NCI-H524 (cell line): ENCODE measurements around the gene STRA8.
A peak's percentile ranks its signal among the peaks of the same experiment; 100 is the strongest.

ENCODE experiments used
- DNase-seq, 2 experiments: peaks; one replicate each; lab custom pipeline; 2025; lab: John Stamatoyannopoulos, UW

STRA8 gene

DNA sequence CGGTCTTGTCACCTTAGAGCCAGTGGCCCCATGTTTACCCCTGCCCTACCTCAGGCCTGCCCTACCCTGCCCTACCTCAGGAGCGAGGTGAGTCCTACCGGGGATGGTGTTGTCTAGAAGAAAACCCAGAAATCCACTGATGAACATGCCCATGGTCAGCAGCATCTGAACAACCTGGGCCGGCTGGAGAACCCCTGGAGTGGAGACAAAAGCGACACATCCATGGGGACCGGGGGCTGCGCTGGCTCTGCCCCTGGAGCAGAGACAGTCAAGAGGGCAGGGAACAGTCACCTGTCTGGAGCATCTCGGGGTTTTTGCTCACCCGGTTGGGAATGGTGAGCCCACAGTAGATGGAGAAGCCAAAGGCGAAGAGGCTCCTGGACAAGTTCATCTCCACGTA, 36.3 kb downstream of the STRA8 start:
- DNase-seq, result no peak

DNA sequence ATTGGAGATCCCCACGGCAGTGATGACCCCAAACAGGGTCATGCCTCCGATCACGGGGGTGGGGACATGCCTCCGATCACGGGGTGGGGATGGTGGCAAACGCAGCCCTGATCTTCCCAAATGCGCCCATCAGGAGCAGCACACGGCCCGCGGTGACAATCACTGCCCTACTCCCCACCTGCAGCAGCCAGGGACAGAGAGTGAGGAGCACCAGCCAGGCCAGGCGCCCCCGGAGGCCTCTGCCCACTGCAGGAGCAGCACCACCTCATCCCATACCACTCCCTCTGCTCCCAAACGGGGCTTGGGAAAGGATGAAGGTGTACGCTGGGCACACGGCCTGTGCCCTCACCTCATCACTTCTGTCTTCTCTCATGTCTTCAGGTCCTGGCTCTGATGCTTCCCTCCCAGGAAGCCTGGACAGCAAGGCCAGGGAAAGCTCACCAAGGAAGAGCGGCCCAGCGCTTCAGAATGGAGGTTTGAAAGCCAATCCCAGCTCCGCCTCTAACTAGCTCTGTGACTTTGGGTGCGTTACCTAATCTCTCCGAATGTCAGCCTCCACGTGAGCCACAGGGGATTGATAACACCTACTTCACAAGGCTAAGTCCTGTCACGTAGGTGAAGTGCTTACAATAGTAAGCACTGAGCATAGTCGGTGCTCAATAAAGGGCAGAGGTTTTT, 37.1 kb downstream of the STRA8 start:
- DNase-seq, result no peak

DNA sequence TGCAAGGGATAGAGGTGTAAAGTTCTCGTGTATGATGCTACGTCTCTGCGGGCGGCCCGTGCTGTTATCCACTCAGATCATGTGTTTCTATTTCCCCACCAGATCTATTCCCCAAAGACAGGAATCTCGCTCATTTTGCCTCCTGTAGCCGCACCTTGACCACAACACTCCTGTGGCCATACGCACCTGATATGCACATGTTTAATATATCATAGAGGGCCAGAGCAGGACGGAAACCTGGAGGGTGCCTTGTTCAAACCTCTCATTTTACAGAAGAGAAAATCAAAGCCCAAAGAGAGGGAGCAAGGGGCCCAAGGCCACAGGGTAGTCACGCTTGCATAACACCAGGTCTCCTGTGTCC, 37.6 kb downstream of the STRA8 start:
- no peak for DNase-seq

DNA sequence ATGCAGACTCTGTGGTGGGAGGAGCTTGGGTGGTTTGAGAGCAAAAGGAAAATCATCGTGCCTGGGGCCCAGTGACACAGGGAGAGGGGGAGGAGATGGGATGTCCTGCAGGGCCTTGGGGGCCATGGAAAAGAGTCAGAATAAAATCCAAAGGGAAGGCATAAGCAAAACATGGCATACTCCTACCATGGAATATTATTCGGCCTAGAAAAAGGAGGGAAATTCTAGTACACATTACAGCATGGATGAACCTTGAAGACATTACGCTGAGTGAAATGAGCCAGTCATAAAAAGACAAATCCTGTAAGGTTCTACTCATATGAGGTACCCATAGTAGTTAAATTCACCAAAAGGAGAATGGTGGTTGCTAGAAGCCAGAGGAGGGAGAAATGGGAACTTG, 38.7 kb downstream of the STRA8 start:
- DNase-seq, result no peak

DNA sequence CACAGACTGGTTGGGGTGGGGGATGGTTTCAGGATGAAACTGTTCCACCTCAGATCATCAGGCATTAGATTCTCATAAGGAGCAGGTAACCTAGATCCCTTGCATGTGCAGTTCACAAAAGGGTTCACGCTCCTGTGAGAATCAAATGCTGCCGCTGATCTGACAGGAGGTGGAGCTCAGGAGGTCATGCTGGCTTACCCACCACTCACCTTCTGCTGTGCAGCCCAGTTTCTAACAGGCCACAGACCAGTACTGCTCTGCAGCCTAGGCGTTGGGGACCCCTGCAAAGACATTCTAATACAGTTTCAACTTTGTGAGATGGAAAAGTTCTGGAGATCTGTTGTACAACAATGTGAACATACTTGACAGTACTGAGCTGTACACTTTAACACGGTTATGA, 39.9 kb downstream of the STRA8 start:
- DNase-seq, result no peak

DNA sequence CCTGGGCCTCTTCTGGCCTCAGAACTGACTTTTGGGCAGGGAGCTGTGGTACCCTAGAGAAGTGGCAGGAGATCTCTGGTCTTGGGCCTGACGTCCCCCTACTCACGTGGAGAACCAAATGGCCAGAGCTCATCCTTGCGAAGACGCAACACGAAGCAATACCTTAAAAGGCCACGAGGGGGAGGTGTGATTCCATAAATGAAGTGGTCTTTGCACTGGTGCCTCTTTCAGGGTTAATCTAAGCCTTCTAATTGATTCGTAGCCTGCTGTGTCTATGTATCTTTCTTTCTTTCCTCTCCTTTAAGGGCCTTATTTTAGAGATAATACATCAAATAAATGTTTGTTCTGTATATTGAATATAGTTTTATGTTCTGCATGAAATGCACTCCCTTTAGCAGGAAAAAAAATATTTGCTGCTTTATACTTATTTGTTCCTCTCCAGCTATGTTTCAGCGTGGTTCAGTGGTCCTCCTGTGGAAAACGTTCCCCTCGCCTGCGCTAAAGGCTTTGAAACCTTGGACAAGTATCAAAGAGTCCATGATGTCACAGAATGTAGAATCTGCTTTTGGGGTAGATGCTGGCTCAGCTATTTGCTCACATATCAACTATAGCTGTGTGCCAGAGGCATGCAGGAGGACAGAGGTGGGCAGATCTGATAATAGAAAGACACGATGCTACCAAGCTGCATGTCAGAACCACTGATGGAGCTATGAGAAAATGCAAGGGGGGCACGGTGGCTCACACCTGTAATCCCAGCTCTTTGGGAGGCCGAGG, 41.0 kb downstream of the STRA8 start:
- peak; percentile 59 to 86 for DNase-seq

DNA sequence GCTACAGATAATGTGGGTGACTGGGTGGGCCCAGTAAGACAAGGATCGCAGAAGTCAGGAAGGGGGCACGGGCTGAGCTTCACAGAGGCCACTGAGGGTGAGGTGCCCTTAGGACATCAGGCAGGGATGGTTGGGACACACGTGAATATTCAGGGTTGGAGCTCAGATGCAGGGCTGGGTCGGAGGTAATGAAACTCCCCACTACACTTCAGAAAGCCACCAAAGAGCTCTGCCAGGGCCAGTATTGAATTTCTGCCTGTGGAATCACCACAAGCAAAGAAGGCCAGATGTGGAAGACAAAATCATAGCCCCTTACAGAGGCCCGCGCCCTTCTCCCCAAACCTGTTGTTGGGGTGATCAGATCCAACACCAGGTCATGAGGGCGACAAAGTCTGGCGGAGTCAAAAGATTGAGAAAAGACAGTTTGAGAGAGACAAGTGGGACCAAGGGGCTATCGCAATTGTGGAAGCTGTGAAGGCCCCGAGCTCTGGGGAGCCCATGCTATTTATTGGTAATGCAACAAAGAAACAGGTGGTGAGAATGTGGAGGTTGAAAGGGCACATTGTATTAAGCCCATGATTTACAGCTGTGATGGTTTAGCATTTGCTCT, 42.4 kb downstream of the STRA8 start:
- DNase-seq, result no peak

DNA sequence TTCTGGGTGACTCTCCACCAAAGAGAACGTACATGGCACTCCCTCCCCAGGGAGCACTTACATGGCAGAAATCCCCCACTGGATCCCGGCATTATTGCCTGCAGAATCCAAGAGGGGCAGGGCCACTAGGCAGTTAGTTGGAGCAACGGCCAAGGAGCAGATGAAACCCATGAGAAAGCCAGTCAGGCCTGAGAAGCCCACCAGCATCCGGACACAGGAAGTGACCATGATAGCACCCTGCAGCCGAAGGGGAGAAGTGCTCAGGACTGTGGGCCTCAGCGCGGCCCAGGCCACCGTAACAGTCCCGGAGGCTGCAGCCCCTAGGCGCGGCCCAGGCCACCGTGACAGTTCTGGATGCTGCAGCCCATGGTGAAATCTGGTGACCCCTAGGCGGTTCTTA, 43.5 kb downstream of the STRA8 start:
- no peak for DNase-seq

DNA sequence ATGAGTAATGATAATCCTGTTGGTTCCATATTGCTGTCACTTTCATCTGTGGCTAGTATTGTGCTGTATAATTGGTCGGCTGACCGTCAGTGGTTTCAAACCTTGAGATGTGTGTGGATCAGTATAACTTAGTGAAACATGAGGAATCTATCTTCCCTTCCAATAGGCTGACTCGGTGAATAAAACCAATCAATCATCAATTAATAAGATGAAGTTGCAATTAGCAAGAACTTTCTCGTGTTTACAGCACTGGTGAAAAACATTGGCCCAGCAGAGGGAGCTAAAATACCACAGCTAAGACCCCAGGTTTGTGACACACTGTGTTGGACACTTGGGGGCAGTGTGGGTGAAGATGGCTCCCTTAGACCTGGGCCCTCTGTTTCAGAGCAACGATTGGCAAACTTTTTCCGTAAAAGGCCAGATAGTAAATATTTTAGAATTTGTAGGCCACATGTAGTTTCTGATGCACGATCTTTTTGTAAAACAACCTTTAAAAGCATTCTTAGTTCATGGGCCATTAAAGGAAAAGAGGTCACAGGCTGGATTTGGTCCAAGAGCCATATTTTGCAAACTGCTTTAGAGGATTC, 47.8 kb downstream of the STRA8 start:
- DNase-seq, result peak; percentile 73 to 85

DNA sequence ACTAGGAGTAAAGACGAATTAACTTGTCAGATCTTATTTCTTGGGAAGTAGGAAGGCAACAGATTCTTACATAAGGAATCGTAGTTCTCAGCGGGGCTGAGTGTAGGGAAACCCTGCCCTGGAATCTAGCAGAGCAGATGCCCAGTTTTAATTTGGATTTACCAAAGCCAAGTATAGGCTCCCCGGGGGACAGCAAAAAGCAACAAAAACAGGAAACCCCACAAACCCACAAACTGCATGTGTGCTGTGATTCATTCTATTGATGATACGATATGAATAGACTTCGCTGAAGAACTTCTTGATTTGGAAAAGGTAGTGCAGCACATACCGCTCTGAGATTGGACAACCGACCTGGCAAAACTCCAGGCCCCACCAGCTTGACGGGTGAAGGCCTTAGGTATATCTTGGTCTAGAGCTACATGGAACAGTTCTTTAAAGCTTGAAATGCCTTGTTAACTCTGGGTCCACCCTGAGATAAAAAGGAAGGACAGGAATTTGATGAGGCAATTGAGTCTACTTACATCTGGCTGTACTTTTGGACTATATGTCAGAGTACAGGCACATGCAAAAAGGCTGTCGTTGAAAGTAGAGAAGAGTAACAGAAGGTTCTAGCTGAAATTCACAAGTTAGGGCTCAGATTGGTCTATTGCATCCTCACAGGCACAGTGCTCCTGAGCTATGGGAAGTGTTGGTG, 49.1 kb downstream of the STRA8 start:
- DNase-seq, result peak in 1 of 2 experiments; percentile 58

DNA sequence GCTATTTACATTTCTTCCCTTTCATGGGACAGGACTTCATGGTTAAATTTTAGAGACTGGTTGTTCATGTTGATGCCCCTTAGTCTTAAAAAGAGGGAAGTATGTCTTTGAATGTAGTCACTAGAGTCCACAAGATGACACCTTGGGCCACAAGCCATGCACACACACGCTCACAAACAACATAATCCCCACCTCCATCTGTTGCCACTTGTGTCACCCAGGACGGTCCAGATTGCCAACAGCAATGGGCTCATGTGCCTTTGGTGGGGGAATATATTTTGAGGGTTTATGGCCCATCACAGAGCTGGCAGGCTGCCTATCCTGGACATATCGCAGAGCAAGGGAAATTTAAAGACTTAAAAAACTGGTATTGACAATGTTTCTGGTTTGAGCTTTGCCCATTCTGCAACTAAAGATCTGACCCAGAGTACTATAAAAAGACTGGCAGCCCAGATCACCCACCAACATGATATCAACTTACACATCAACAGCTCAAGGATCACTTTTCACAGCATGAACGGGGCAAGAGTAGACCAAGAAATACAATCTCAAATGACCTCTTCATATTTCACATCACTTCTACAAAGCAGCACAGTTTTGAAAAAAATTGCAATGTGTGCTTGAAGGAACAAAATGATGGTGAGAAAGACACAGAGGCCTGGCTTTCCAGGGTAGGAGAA, 50.5 kb downstream of the STRA8 start:
- peak; percentile 83 to 92 for DNase-seq

DNA sequence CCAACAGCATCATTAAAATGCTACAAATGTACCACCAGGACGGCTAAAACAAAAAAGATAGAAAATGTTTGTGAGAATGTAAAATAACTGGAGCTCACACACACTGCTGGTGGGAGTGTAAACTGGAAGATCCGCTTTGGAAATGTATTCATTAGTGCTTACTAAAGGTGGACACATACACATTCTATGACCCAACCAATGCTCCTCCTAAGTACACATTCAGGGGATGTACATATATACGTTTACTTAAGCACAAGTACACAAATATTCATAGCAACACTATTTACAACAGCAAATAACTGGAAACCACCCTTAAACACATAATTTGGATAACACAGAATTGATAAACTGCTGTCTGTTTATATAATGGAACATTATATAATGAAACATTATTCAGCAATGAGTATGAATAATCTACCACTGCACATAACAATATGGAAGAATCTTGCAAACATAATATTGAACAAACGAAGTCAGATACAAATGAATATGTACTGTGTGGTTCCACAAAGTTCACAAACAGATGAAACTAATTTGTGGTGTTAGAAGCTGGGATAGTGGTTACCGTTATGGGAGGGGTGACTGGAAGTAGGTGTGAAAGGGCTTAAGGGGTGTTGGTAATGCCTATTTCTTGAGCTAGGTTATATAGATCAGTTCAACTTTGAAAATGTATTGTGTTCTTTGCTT, 52.1 kb downstream of the STRA8 start:
- DNase-seq, result no peak

DNA sequence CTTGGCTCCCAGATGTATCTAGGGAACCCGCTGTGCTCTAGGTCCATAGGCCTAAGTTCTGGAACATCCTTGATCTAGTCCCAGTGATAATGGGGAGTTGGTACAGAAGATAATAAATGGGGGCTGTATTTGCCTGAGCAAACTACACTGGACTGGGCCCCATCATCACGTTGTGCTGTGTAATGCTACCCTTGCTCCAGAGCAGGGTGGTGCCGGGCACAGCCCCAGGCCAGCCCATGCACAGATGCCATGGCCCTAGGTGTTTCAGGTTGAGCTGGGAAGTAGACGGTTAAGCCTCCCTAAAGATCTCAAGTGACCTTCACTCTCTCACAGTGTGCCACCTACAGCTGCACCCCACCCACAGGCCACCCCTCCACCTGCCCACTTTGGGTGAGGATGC, 53.2 kb downstream of the STRA8 start:
- DNase-seq, result no peak

DNA sequence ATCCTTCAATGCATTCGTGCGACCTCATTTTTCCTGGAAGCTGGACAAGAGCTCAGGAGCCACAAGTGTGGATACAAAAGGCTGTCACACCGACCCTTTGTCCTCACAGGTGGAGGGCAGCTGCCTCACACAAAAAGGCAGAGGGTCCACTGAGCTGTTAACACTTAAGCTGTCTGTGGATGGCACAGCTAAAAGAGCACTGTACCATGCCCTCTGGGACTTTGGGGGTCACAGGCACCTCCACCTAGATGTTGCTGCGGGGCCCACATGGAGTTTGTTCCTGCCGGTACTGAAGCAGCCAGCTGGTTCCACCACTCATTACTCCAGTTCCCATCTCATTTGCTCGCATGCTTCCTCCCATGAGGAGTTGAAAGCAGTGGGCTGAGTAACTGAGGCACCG, 57.0 kb downstream of the STRA8 start:
- no peak for DNase-seq

DNA sequence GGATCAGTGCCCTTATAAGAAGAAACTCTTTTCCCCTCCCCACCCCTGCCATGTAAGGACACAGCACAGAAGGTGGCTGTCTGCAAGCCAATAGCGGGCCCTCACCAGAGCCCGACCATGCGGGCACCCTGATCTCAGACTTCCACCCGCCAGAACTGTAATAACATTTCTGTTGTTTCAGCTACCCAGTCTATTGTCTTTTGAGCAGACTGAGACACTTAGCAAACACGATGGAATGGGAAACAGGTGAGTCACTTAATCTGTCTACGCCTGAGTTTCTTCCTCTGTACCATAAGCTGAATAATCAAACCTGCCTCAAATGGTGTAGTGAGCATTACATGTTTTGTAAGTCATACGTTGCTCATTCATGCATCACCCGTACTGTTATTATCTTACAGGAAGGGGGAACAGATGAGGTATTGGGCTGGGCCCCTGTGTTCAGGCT, 58.2 kb downstream of the STRA8 start:
- no peak for DNase-seq

DNA sequence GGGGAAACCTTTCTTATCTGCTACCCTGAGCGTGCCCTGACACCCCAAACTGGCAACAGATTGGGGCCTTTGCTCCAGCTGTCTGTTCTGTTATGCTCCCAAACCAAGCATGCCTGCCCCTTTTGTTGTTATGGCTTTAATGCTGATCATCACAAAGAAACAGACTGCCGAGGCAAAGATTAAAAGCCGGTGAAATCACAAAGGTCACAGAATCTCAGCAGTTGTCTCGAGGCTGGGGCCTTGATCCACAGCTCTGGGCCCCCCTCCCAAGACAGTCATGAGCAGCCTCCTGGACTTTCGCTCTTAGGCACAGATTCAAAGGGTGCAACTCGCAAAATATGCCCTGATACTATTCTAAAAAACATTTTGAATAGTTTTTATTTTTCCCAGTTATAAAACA, 65.6 kb downstream of the STRA8 start:
- DNase-seq, result no peak

DNA sequence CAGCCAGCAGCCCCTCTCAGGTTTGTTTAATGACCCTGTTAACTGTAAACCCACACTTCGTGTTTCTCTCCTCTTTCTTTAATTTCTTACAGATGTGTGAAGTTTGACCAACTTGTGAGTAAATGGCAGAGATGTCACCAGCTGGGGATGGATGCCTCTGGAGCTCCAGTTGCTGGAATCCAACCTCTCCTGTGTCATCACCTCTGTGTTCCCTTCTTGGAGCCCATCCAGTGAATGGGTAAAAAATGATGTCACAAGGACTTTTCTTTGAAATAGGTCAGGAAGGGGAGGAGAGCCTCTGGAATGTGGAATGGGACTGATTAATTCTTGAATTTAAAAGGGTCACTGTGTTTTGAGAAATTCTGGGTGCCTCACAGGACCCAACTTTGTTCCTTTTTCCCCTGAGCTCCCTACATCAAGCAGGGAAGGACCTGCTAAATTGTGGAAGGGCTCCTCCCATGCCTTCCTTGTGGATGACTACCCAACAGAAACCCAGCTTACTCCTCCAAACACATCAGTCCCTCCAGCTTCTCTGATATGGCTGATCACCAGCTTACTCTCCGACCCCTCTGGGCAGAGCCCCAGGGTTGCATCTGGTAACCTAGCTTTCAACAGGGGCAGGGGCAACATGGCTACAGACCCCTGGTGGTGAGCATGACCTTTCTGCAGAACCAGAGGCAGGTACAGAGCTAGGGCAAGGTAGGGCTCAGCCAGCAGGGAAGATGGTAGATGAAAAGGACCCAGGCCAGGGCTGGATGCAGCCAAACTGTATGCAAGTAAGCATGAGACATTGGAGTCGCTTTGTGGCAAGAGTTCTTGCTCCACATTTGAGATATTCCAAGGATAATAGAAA, 67.5 kb downstream of the STRA8 start:
- DNase-seq, result no peak
